Psoas muscle (tissue), 8 donors: Measurements from ENCODE around the gene EHMT1. TPM values are rescaled to one million over a fixed set of nuclear protein-coding genes. Genes with fewer than 3 reads are reported as not detected.

ENCODE experiments used
- ATAC-seq, 4 donors: fragments of 200-7000 bp; cut with Tn5 transposase; one replicate each; pipeline ENCODE4 v1.9.1; 2020; ENCODE audit warnings: moderate library complexity in 3 of 4, mild to moderate bottlenecking in 2 of 4
- DNase-seq, 2 donors: peaks; one replicate each; pipeline ENCODE4 v3.0.0-alpha.2; 2020
- H3K27ac ChIP-seq: fragments of 200-600 bp; one replicate; pipeline ENCODE4 v1.8.0; 2022
- H3K27me3 ChIP-seq, 3 donors: fragments of 200-600 bp in 1 of 3; one replicate each; pipeline versions ENCODE4 v1.6.1 to v1.8.0; 2013 to 2022; ENCODE audit warnings: low read length in 2 of 3, mild to moderate bottlenecking in 2 of 3, moderate library complexity in 1 of 3; ENCODE audit not compliant: insufficient read depth in 3 of 3
- H3K36me3 ChIP-seq, 2 donors: fragments of 200-600 bp in 1 of 2; one replicate each; pipeline versions ENCODE4 v1.6.1 to v1.8.0; 2013 to 2022; ENCODE audit warnings: low read depth in 1 of 2, mild to moderate bottlenecking in 1 of 2, moderate library complexity in 1 of 2; ENCODE audit not compliant: insufficient read depth in 1 of 2
- H3K4me1 ChIP-seq: fragments of 200-600 bp; one replicate; pipeline ENCODE4 v1.8.0; 2022
- H3K4me3 ChIP-seq: fragments of 200-600 bp; one replicate; pipeline ENCODE4 v1.8.0; 2022; ENCODE audit warnings: mild to moderate bottlenecking
- H3K9me3 ChIP-seq: fragments of 200-600 bp; one replicate; pipeline ENCODE4 v1.8.0; 2022
- WGBS, 3 donors: extraction: QIAGEN DNeasy Blood & Tissue Kit; methylation state at CpG; one replicate each; pipeline versions ENCODE4 v1.1.6 to v1.1.7; 2013; 5-methylcytosine and 5-hydroxymethylcytosine counted together
- intact Hi-C, 2 donors: fragments of 100-400 bp; cut with DNase I; formaldehyde crosslinking; loops; one replicate each; pipeline versions ENCODE4 v1.11.0 to v1.14.2; 2022
- polyA plus RNA-seq, 3 donors: library from polyadenylated mRNA; stranded (reverse); fragments of 200-250 nt; gene quantifications; one replicate each; pipeline ENCODE4 v1.2.3, GENCODE V29; 2013
- total RNA-seq, 4 donors: library from RNA; stranded (reverse); fragmentation: NEBNext Ultra II Directional in 2 of 4; extraction: Animal tissue kit (Norgen Biotek cat#: 25700) in 2 of 4; gene quantifications; one replicate each; pipeline versions ENCODE4 v1.2.1 to v1.2.4, GENCODE V29; 2021 to 2023
- TF ChIP-seq, protein P1 (sequence below): fragments of 200-600 bp; IDR thresholded peaks from one replicate; pipeline ENCODE4 v1.8.0; 2022; ENCODE audit warnings: antibody characterized with exemption
- donor health status: healthy with polysubstance abuse.
- donor health status: DM: no; HTN: no; CAD: no; lungs with moderate emphysema.
- donor health status: Bipolar disorder and iron deficiency.
- donor health status: healthy.
- donor health status: DM: yes; HTN: yes; CAD: no.
- donor health status: DM: no; HTN: no; CAD: no.
- donor health status: DM: no; HTN: no; CAD: no.
- donor health status: DM: yes; HTN: yes; CAD: no.

The EHMT1 gene
- total and polyA plus RNA-seq, 7 donors: 29.0 to 49.6 (median 31.2) TPM

DNA sequence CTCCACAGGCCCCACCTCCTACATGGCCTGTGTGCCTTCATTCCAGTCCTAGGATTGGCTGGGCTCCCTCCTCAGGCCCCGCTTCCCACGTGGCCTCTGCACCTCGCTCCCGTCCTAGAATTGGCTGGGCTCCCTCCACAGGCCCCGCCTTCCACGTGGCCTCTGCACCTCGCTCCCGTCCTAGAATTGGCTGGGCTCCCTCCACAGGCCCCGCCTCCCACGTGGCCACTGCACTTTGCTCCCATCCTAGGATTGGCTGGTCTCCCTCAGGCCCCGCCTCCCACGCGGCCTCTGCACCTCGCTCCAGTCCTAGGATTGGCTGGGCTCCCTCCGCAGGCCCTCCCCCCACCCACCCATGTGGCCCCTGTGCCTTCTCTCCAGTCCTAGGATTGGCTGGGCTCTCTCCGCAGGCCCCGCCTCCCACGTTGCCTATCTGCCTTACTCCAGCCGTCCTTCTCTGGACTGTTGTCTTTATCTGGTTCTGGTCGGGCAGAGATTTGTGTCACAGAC is 213.4 kb downstream of the EHMT1 start:
- H3K9me3 ChIP-seq: no peaks in the 10 kb centered on the region
- TF ChIP-seq, protein P1, sequence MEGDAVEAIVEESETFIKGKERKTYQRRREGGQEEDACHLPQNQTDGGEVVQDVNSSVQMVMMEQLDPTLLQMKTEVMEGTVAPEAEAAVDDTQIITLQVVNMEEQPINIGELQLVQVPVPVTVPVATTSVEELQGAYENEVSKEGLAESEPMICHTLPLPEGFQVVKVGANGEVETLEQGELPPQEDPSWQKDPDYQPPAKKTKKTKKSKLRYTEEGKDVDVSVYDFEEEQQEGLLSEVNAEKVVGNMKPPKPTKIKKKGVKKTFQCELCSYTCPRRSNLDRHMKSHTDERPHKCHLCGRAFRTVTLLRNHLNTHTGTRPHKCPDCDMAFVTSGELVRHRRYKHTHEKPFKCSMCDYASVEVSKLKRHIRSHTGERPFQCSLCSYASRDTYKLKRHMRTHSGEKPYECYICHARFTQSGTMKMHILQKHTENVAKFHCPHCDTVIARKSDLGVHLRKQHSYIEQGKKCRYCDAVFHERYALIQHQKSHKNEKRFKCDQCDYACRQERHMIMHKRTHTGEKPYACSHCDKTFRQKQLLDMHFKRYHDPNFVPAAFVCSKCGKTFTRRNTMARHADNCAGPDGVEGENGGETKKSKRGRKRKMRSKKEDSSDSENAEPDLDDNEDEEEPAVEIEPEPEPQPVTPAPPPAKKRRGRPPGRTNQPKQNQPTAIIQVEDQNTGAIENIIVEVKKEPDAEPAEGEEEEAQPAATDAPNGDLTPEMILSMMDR: no peak
- ATAC-seq: no peak
- no peak overlapping the region for H3K27ac ChIP-seq
- WGBS, 3 donors: 96 to 98% (median 97%) methylated on average over 20 of the region's 20 CpGs
- DNase-seq: no peak
- no peaks in the 10 kb centered on the region for H3K27me3 ChIP-seq
- H3K4me3 ChIP-seq: no peak overlapping the region
- peaks cover 0 to 53% of the 10 kb centered on the region in 2 donors for H3K36me3 ChIP-seq
- no peaks in the 10 kb centered on the region for H3K4me1 ChIP-seq
- intact Hi-C loops: no loop called here

DNA sequence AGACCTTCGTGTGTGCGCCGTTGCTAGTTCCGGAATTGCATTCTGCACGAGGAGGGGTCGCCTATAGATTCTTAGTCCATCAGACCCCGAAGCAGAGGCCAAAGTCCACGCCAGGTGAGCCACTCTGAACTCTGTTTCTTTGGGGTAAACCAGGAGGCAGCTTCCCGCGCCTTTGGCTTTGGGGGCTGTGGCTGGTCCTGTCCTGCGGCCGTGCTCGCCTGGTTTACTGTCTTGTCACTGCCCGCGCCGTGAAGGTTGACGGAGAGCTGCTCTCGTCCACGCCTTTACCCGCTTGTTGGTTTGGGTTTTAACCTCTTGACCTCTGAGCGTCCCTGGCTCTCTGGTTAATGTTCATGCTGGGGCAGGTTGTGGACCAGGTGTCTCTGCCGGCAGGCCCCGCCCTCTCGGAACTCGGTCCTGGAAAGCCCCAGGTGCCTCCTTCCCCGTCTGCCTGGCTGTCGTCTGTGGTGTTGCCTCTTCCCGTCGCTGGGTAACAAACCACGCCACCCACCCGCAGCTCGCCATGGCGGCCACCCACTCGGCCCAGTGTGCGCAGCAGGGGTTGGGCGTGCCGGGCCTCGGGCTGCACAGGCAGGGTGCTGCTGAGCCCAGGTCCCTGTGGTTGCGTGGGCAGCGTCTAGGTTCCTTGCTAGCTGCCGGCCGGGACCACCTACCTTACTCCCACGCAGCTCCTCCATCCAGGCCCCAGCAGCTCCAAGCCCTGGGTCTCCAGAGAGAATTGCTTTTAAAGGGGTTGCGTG is 214.2 kb downstream of the EHMT1 start:
- H3K36me3 ChIP-seq: peaks cover 0 to 54% of the 10 kb centered on the region in 2 donors
- H3K4me3 ChIP-seq: no peak overlapping the region
- DNase-seq (no peak), ATAC-seq (no peak)
- no peak overlapping the region for H3K27ac ChIP-seq
- intact Hi-C loops: no loop called here
- H3K4me1 ChIP-seq: no peaks in the 10 kb centered on the region
- WGBS, 3 donors: 96 to 97% (median 97%) methylated on average over 42 to 44 of the region's 44 CpGs
- TF ChIP-seq, protein P1: no peak
- no peaks in the 10 kb centered on the region for H3K9me3 ChIP-seq
- no peaks in the 10 kb centered on the region for H3K27me3 ChIP-seq

DNA sequence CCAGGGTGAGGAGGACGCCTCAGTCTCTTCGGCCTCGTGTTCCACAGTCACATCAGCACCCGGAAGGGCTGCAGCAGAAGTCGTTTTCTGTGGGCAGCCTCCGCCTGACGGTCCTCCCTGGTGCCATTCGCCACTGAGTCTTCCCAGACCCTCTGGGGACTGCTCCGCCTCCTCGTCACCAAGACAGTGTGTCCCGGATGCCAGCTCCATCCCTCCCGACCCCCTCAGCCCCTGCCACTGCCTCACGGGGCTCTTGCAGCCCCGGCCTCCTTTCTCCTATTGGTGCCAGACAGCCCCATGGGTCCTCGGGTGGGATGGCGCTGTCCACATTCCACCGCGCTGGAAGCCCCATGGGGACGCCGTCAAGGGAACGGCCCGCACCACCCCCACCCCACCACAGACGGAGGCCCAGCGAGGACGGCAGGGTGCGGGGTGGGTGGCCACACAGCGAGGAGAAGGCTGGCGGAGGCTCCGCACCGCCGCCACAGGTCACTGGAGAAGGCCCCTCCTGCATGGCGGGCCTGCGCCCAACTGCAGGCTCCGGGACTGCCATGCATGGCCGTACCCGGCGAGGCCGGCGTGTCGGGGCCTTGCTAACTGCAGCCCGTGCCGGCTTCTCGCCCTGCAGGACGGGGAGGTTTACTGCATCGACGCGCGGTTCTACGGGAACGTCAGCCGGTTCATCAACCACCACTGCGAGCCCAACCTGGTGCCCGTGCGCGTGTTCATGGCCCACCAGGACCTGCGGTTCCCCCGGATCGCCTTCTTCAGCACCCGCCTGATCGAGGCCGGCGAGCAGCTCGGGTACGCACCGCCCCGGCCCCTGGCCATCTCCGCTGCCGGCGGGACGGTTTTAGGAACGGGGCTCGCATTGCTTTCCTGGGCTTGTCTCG is 215.2 kb downstream of the EHMT1 start:
- Histone ChIP-seq H3K36me3 (peaks cover 0 to 53% of the 10 kb centered on the region in 2 donors), H3K27ac (no peak overlapping the region), H3K4me3 (no peak overlapping the region), H3K27me3 (no peaks in the 10 kb centered on the region), H3K4me1 (no peaks in the 10 kb centered on the region), H3K9me3 (no peaks in the 10 kb centered on the region)
- intact Hi-C loops: no loop called here
- ATAC-seq (no peak), DNase-seq (no peak)
- TF ChIP-seq, protein P1: no peak
- WGBS, 3 donors: 96 to 97% (median 97%) methylated on average over 69 to 73 of the region's 73 CpGs

DNA sequence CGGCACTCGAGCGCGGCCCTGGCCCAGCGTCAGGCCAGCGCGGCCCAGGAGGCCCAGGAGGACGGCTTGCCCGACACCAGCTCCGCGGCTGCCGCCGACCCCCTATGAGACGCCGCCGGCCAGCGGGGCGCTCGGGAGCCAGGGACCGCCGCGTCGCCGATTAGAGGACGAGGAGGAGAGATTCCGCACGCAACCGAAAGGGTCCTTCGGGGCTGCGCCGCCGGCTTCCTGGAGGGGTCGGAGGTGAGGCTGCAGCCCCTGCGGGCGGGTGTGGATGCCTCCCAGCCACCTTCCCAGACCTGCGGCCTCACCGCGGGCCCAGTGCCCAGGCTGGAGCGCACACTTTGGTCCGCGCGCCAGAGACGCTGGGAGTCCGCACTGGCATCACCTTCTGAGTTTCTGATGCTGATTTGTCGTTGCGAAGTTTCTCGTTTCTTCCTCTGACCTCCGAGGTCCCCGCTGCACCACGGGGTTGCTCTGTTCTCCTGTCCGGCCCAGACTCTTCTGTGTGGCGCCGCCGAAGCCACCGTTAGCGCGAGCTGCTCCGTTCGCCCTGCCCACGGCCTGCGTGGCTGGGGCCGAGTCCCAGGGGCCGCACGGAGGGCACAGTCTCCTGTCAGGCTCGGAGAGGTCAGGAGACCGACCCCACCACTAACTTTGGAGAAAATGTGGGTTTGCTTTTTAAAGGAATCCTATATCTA is 216.2 kb downstream of the EHMT1 start:
- Histone ChIP-seq H3K27me3 (no peaks in the 10 kb centered on the region), H3K27ac (no peak overlapping the region), H3K36me3 (peaks cover 0 to 51% of the 10 kb centered on the region in 2 donors), H3K4me3 (no peak overlapping the region), H3K9me3 (no peaks in the 10 kb centered on the region), H3K4me1 (no peaks in the 10 kb centered on the region)
- WGBS, 3 donors: 97 to 98% (median 97%) methylated on average over 58 to 66 of the region's 66 CpGs
- intact Hi-C loops: no loop called here
- ATAC-seq (no peak), DNase-seq (no peak)
- TF ChIP-seq, protein P1: no peak
